Esophagus squamous epithelium (tissue), 4 donors: ENCODE data around the gene P2RX6.

Source experiments
- CTCF ChIP-seq, 6 experiments: fragments of 450-650 bp in 4 of 6; fragments of 200-600 bp in 2 of 6; sonication (generic) in 2 of 6; IDR thresholded peaks; one replicate each; pipeline ENCODE4 v1.5.1; 2016 to 2019; ENCODE audit warnings: antibody characterized with exemption in 6 of 6, mild to moderate bottlenecking in 4 of 6, moderate library complexity in 4 of 6
- POLR2A ChIP-seq, 4 donors: fragments of 450-650 bp; IDR thresholded peaks; one replicate each; pipeline ENCODE4 v1.6.1; 2017; ENCODE audit warnings: antibody characterized with exemption in 4 of 4, mild to moderate bottlenecking in 4 of 4, moderate library complexity in 3 of 4

GRCh38 chr22:21067901-21068680, 53.1 kb downstream of the P2RX6 start:
- TF ChIP-seq CTCF (IDR thresholded peaks at IDR 0.05) (no peak), POLR2A (IDR thresholded peaks at IDR 0.05) (no peak)
